ENCODE data around the gene MRPL24. TPM values are rescaled to one million over a fixed set of nuclear protein-coding genes. Genes with fewer than 3 reads are reported as not detected.
A peak's percentile ranks its signal among the peaks of the same experiment; 100 is the strongest.

MRPL24 gene
- total and polyA plus RNA-seq, 2 of the 13 experiments (the other 11 are each of a cell fraction or from before 2014, with no cell fraction given), result 38.1 to 42.9 TPM

GRCh38 chr1:156727926-156728598, 12.8 kb downstream of the MRPL24 start, which contains the start of gene METTL25B (continued):
- TF ChIP-seq U2AF1 (optimal IDR thresholded peaks at IDR 0.05; ENCODE audit: low read depth, low read length), result no peak
- TF ChIP-seq NCOA1 (CRISPR knock-in tag; IDR thresholded peaks at IDR 0.05), result no peak
- TF ChIP-seq FOXP4 (CRISPR knock-in tag; IDR thresholded peaks at IDR 0.05), result no peak
- no peak; the same call in 1 of the 2 replicates for TF ChIP-seq ZNF616 (CRISPR knock-in tag; IDR thresholded peaks at IDR 0.05; ENCODE audit: low read depth)
- TF ChIP-seq KDM1A (CRISPR knock-in tag; IDR thresholded peaks at IDR 0.05), result no peak
- TF ChIP-seq TBL1XR1 (IDR thresholded peaks at IDR 0.05; ENCODE audit: borderline replicate concordance, low read length, partially characterized antibody), result no peak
- no peak for TF ChIP-seq NBN (conservative IDR thresholded peaks at IDR 0.05)
- TF ChIP-seq ZNF335 (CRISPR knock-in tag; IDR thresholded peaks at IDR 0.05), result no peak
- TF ChIP-seq ZNF747 (CRISPR knock-in tag; IDR thresholded peaks at IDR 0.05; ENCODE audit: borderline replicate concordance), result no peak
- TF ChIP-seq HNRNPL (IDR thresholded peaks at IDR 0.05; ENCODE audit: low read depth, low read length), result no peak
- TF ChIP-seq PRDM4 (CRISPR knock-in tag; IDR thresholded peaks at IDR 0.05; ENCODE audit: borderline replicate concordance), result no peak
- no peak for TF ChIP-seq IRF1 (CRISPR knock-in tag; IDR thresholded peaks at IDR 0.05; ENCODE audit: low read depth)
- no peak for TF ChIP-seq ZNF282 (IDR thresholded peaks at IDR 0.05; ENCODE audit: partially characterized antibody)
- no peak for TF ChIP-seq CHD4 (IDR thresholded peaks at IDR 0.05; ENCODE audit: borderline replicate concordance, low read length)
- no peak for TF ChIP-seq MTF2 (CRISPR knock-in tag; IDR thresholded peaks at IDR 0.05; ENCODE audit: borderline replicate concordance)
- TF ChIP-seq PPARG (CRISPR knock-in tag; conservative IDR thresholded peaks at IDR 0.05), result no peak
- TF ChIP-seq ZNF780A (CRISPR knock-in tag; IDR thresholded peaks at IDR 0.05), result no peak
- no peak for TF ChIP-seq LCORL (IDR thresholded peaks at IDR 0.05)
- no peak for TF ChIP-seq LCORL (CRISPR knock-in tag; IDR thresholded peaks at IDR 0.05)
- no peak for TF ChIP-seq ZNF292 (CRISPR knock-in tag; IDR thresholded peaks at IDR 0.05; ENCODE audit: borderline replicate concordance, low read depth)
- no peak for TF ChIP-seq PCBP1 (IDR thresholded peaks at IDR 0.05; ENCODE audit: borderline replicate concordance, low read depth, low read length)
- TF ChIP-seq ZBTB14 (CRISPR knock-in tag; IDR thresholded peaks at IDR 0.05), result peak; percentile 65; the same call in 1 of the 2 replicates
- TF ChIP-seq CREB1 (IDR thresholded peaks at IDR 0.05), result no peak
- no peak for TF ChIP-seq CREB1 (CRISPR knock-in tag; IDR thresholded peaks at IDR 0.05)
- no peak for TF ChIP-seq ZNF329 (CRISPR knock-in tag; IDR thresholded peaks at IDR 0.05; ENCODE audit: low read depth)
- TF ChIP-seq THAP11 (CRISPR knock-in tag; IDR thresholded peaks at IDR 0.05), result peak; percentile 89
- no peak; the same call in 1 of the 2 replicates for TF ChIP-seq ZMYM4 (CRISPR knock-in tag; IDR thresholded peaks at IDR 0.05)

Measured in HepG2 (cell line).